ENCODE results near the gene EEF1A2. TPM values are rescaled to one million over a fixed set of nuclear protein-coding genes. Genes with fewer than 3 reads are reported as not detected.
A peak's percentile ranks its signal among the peaks of the same experiment; 100 is the strongest.

The EEF1A2 gene
- total RNA-seq, 2 experiments from 2014 or later: 0.12 to 0.17 TPM

DNA sequence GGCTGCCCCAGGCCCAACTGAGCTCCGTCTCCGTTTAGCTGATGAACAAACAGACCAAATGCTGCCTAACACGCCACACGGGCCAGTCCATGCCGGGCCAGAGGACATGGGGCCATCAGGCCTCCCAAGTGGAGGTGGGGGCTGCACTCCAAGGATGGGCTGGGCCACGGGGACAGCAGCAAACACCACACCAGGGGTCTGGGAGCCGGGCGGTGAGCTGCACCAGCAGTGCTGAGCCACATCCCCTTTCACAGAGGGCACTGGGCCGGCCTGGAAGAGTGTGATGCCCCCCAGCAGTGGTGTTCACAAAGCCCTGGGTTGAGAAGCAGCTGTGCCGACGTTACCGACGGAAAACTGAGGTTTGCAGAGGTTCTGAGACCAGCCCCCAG, 29.2 kb downstream of the EEF1A2 start:
- no peak for DNase-seq
- POLR2A ChIA-PET: no interaction called here
- CTCF ChIA-PET: no interaction called here
- no peak overlapping the region for H3K4me3 Mint-ChIP-seq
- no peaks in the 10 kb centered on the region for H3K4me1 Mint-ChIP-seq
- peaks cover 12% of the 10 kb centered on the region for H3K27me3 Mint-ChIP-seq
- H3K36me3 Mint-ChIP-seq (ENCODE audit: low read depth): no peaks in the 10 kb centered on the region
- H3K9me3 Mint-ChIP-seq: no peaks in the 10 kb centered on the region
- H3K27ac Mint-ChIP-seq: no peak overlapping the region

DNA sequence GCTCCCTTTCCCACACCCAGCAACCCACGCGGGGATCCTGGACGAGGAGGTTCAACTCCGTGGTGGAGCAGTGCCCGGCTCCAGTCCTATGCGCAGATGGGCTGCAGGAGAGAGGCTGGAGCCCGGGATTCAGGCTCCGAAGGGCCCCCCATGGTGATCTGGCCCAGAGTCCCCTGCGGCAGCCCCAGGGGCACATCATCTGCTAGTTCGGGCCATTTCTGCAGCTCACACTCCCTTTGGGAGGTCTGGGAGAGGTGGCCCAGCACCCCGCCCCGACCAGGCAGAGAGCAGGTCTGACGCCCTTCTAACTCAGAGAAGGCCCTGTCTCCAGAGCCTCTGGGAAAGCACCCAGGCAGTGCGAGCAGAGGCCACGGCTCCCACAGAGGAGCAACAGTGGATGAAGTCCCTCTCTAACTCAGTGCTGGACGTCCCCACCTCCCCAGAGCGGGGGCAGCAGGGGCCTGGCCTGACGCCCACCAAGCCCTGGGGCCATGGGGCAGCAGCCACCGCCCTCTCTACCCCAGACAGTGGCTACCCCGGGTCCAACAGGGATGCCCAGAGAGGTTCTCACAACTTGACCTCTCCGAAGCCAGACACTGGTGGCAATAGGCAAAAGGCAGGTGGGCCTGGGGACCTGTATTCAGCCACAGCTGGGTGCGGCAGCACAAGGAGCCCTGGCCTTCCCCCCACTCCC, 29.7 kb downstream of the EEF1A2 start:
- Mint-ChIP-seq H3K4me1 (no peaks in the 10 kb centered on the region), H3K27me3 (peaks cover 10% of the 10 kb centered on the region), H3K4me3 (no peak overlapping the region), H3K36me3 (ENCODE audit: low read depth) (no peaks in the 10 kb centered on the region), H3K27ac (no peak overlapping the region), H3K9me3 (no peaks in the 10 kb centered on the region)
- DNase-seq: no peak
- ChIA-PET POLR2A (no interaction called here), CTCF (no interaction called here)

GRCh38 chr20:63468421-63468820, 30.5 kb downstream of the EEF1A2 start:
- POLR2A ChIA-PET: no interaction called here
- no peaks in the 10 kb centered on the region for H3K36me3 Mint-ChIP-seq (ENCODE audit: low read depth)
- no peaks in the 10 kb centered on the region for H3K4me1 Mint-ChIP-seq
- no peak overlapping the region for H3K4me3 Mint-ChIP-seq
- H3K27ac Mint-ChIP-seq: no peak overlapping the region
- H3K27me3 Mint-ChIP-seq: peaks cover 5% of the 10 kb centered on the region
- H3K9me3 Mint-ChIP-seq: no peaks in the 10 kb centered on the region
- DNase-seq: no peak
- CTCF ChIA-PET: no interaction called here

- ChIA-PET CTCF (no interaction called here), POLR2A (no interaction called here)
- Mint-ChIP-seq H3K36me3 (ENCODE audit: low read depth) (no peaks in the 10 kb centered on the region), H3K9me3 (no peaks in the 10 kb centered on the region), H3K4me1 (no peaks in the 10 kb centered on the region), H3K4me3 (no peak overlapping the region), H3K27me3 (peaks cover 5% of the 10 kb centered on the region), H3K27ac (no peak overlapping the region)
- no peak for DNase-seq
Observed at GRCh38 chr20:63467294-63468083, 31.4 kb downstream of the EEF1A2 start.

- Mint-ChIP-seq H3K36me3 (ENCODE audit: low read depth) (no peaks in the 10 kb centered on the region), H3K9me3 (no peaks in the 10 kb centered on the region), H3K4me1 (no peaks in the 10 kb centered on the region), H3K27ac (no peak overlapping the region), H3K27me3 (peaks cover 5% of the 10 kb centered on the region), H3K4me3 (no peak overlapping the region)
- DNase-seq: no peak
- CTCF ChIA-PET: no interaction called here
- POLR2A ChIA-PET: no interaction called here
Observed at GRCh38 chr20:63466861-63467260, 32.0 kb downstream of the EEF1A2 start.

DNA sequence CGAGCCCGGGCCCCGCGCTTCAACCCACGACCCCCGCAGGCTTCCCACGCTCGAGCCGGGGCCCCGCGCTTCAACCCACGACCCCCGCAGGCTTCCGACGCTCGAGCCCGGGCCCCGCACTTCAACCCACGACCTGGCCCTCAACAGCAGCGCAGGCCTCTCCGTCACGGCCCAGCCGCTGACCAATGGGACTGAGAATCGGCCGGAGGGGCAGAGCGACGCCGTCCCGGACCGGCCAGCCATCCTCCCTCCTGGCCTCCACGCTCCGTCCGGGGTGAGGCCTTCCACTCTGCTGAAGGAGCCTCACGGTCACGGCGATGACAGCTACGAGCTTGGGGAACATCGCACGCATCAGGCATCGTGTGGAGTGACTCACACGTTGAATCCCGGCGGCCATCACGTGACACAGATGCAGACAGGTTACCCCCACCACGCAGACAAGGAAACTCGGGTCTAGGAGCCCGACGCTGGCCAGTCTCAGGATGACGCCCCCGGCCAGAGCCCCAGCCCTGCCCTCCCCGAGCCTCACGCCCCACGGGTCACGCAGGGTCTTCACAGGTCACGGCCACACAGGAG, 32.5 kb downstream of the EEF1A2 start:
- H3K27me3 Mint-ChIP-seq: peaks cover 5% of the 10 kb centered on the region
- H3K4me1 Mint-ChIP-seq: no peaks in the 10 kb centered on the region
- CTCF ChIA-PET: interaction anchor here (0.6 kb wide), 1 partner anchor 292 kb away, joined by 3 read pairs; no protein-coding TSS in a partner anchor
- no peak for DNase-seq
- H3K4me3 Mint-ChIP-seq: no peak overlapping the region
- no peaks in the 10 kb centered on the region for H3K36me3 Mint-ChIP-seq (ENCODE audit: low read depth)
- POLR2A ChIA-PET: no interaction called here
- no peaks in the 10 kb centered on the region for H3K9me3 Mint-ChIP-seq
- no peak overlapping the region for H3K27ac Mint-ChIP-seq

GRCh38 chr20:63465380-63466249, 33.3 kb downstream of the EEF1A2 start:
- no peak for DNase-seq
- Mint-ChIP-seq H3K27me3 (peaks cover 2% of the 10 kb centered on the region), H3K9me3 (no peaks in the 10 kb centered on the region), H3K4me3 (no peak overlapping the region), H3K27ac (no peak overlapping the region), H3K4me1 (no peaks in the 10 kb centered on the region), H3K36me3 (ENCODE audit: low read depth) (no peaks in the 10 kb centered on the region)
- CTCF ChIA-PET: interaction anchor here (0.6 to 0.9 kb wide), 2 partner anchors 9 to 291 kb away, joined by 3 read pairs; no protein-coding TSS in a partner anchor
- POLR2A ChIA-PET: no interaction called here

- CTCF ChIA-PET: interaction anchor here (0.8 to 0.9 kb wide), 2 partner anchors 10 to 12 kb away, joined by 3 read pairs; no protein-coding TSS in a partner anchor
- H3K4me1 Mint-ChIP-seq: no peaks in the 10 kb centered on the region
- no peaks in the 10 kb centered on the region for H3K36me3 Mint-ChIP-seq (ENCODE audit: low read depth)
- DNase-seq: no peak
- H3K27me3 Mint-ChIP-seq: no peaks in the 10 kb centered on the region
- H3K9me3 Mint-ChIP-seq: no peaks in the 10 kb centered on the region
- no peak overlapping the region for H3K4me3 Mint-ChIP-seq
- H3K27ac Mint-ChIP-seq: no peak overlapping the region
- POLR2A ChIA-PET: no interaction called here
Observed at GRCh38 chr20:63464289-63464635, 34.6 kb downstream of the EEF1A2 start.

DNA sequence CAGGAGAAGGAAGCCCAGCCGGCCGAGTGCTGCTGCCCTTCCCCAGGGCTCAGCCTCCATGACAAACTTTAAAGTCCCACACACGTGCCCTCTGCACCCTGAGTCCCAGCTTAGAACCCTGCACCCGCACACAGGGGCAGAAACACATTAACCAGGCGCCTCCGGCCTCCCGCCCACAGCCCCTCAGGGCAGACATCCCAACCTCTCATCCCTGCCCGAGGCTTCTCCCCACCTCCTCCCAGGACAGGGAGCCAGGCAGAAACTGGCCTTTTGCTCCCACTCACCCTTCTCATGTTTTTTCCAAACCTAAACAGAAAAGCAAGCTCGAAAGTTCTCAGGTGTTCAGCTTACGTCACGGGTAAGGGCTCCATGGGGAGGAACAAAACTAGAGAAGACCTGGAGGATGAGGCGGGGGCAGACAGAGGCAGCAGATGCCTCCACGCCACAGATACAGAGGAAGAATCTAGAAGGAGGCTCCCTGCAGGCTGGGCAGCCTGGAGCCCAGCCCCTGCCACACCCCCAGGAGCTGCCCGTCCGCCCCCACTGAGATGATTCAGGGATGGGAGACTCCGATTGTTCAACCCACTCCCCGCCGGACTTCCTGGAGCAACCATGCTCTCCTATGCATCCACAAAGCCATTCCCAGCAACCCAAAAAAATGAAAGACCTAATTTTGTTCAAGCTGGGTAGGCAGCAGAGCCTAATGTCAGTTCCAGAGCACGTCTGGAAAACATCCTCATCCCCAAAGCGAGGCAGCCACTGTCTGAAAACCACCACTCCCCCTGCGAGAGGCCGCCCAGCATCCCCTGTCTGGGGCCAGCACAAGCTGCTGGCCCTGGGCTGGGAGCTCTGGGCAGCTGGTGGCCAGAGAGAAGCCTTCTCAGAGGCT, 35.2 kb downstream of the EEF1A2 start:
- Mint-ChIP-seq H3K4me3 (no peak overlapping the region), H3K27ac (no peak overlapping the region), H3K9me3 (no peaks in the 10 kb centered on the region), H3K27me3 (no peaks in the 10 kb centered on the region), H3K36me3 (ENCODE audit: low read depth) (no peaks in the 10 kb centered on the region), H3K4me1 (no peaks in the 10 kb centered on the region)
- DNase-seq: no peak
- CTCF ChIA-PET: interaction anchor here (0.8 kb wide), 1 partner anchor 11 kb away, joined by 3 read pairs; no protein-coding TSS in a partner anchor
- POLR2A ChIA-PET: no interaction called here

GRCh38 chr20:63462244-63462643, 36.6 kb downstream of the EEF1A2 start:
- Mint-ChIP-seq H3K27me3 (no peaks in the 10 kb centered on the region), H3K27ac (no peak overlapping the region), H3K4me1 (no peaks in the 10 kb centered on the region), H3K36me3 (ENCODE audit: low read depth) (no peaks in the 10 kb centered on the region), H3K4me3 (no peak overlapping the region), H3K9me3 (no peaks in the 10 kb centered on the region)
- no peak for DNase-seq
- POLR2A ChIA-PET: no interaction called here
- CTCF ChIA-PET: no interaction called here

- no peaks in the 10 kb centered on the region for H3K27me3 Mint-ChIP-seq
- DNase-seq: peak; percentile 23
- ChIA-PET CTCF (no interaction called here), POLR2A (no interaction called here)
- no peak overlapping the region for H3K4me3 Mint-ChIP-seq
- no peaks in the 10 kb centered on the region for H3K36me3 Mint-ChIP-seq (ENCODE audit: low read depth)
- H3K9me3 Mint-ChIP-seq: no peaks in the 10 kb centered on the region
- H3K27ac Mint-ChIP-seq: no peak overlapping the region
- H3K4me1 Mint-ChIP-seq: no peaks in the 10 kb centered on the region
Observed at GRCh38 chr20:63461104-63461763, 37.6 kb downstream of the EEF1A2 start.

GRCh38 chr20:63459070-63459380, 39.9 kb downstream of the EEF1A2 start:
- no peak overlapping the region for H3K4me3 Mint-ChIP-seq
- ChIA-PET CTCF (no interaction called here), POLR2A (no interaction called here)
- H3K36me3 Mint-ChIP-seq (ENCODE audit: low read depth): no peaks in the 10 kb centered on the region
- no peaks in the 10 kb centered on the region for H3K4me1 Mint-ChIP-seq
- DNase-seq: no peak
- no peaks in the 10 kb centered on the region for H3K9me3 Mint-ChIP-seq
- H3K27ac Mint-ChIP-seq: no peak overlapping the region
- H3K27me3 Mint-ChIP-seq: peaks cover 3% of the 10 kb centered on the region
